GM20000 (cell line): ENCODE results near the gene CLIC4.

ENCODE experiments used
- DNase-seq: peaks from one replicate; pipeline ENCODE4 v3.0.0; 2012; ENCODE audit warnings: low spot score
- TF ChIP-seq, protein P1 (sequence below): IDR thresholded peaks from 2 replicates; pipeline ENCODE4 v1.5.1; 2012; ENCODE audit warnings: mild to moderate bottlenecking, control low read depth; ENCODE audit errors: extremely low read depth, missing control alignments

Gene CLIC4

GRCh38 chr1:24765308-24765988 lies 20.2 kb downstream of the CLIC4 start:
- DNase-seq = no peak

GRCh38 chr1:24767351-24767750 lies 22.1 kb downstream of the CLIC4 start:
- no peak for DNase-seq
- TF ChIP-seq, protein P1, sequence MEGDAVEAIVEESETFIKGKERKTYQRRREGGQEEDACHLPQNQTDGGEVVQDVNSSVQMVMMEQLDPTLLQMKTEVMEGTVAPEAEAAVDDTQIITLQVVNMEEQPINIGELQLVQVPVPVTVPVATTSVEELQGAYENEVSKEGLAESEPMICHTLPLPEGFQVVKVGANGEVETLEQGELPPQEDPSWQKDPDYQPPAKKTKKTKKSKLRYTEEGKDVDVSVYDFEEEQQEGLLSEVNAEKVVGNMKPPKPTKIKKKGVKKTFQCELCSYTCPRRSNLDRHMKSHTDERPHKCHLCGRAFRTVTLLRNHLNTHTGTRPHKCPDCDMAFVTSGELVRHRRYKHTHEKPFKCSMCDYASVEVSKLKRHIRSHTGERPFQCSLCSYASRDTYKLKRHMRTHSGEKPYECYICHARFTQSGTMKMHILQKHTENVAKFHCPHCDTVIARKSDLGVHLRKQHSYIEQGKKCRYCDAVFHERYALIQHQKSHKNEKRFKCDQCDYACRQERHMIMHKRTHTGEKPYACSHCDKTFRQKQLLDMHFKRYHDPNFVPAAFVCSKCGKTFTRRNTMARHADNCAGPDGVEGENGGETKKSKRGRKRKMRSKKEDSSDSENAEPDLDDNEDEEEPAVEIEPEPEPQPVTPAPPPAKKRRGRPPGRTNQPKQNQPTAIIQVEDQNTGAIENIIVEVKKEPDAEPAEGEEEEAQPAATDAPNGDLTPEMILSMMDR = no peak

More at GRCh38 chr1:24765308-24765988, 20.2 kb downstream of the CLIC4 start:
- TF ChIP-seq, protein P1 = no peak

DNA sequence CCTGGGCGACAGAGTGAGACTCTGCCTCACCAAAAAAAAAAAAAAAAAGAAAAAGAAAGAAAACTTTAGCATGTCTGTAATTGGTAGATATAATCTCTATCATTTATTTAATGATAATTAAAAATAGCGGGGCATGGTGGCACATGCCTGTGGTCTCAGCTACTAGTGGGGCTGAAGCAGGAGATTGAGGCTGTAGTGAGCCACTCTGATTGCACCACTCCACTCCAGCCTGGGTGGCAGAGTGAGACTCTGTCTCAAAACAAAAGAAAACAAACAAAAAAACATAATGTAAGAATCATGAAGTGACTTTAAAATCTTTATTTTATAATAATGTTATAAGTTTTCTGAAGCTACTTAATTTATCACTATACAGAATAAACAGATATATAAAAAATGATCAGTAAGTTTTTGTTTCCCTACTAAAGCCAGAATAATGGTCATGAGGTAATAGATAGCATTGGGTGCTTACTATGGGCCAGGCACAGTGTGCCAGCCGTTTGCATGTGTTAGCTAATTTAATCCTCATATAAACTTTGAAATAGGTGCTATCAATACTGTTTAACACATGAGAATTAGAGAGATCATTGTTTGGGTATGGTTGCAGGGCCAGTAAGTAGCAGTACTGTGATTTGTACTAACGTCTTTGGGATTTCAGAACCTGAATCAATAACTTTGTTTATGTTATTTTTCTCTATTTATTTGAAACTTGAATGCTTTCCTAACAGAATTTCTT lies 23.8 kb downstream of the CLIC4 start:
- TF ChIP-seq, protein P1 = no peak
- no peak for DNase-seq

GRCh38 chr1:24769656-24770651 lies 24.7 kb downstream of the CLIC4 start:
- DNase-seq = peak; percentile 53

DNA sequence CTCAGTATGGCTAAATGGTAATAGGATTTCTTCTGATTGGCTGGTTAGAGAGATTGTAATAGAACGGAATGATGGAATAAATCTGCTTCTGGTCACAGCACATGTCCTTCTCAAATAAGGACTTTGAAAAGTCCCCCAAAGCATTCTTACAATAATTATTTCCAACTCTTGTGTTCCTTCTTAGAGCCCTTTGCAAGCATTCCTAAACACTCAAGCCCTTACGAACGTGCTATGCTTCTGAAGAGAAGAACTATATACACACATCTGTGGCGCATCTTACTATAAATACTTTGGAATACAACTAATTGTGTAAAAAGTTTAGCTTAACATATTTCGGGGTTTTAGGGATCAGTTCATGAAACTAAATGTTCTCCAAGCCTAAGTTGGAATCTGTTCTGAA lies 25.6 kb downstream of the CLIC4 start:
- DNase-seq = no peak
- TF ChIP-seq, protein P1 = no peak

More at GRCh38 chr1:24769656-24770651, 24.7 kb downstream of the CLIC4 start:
- TF ChIP-seq, protein P1 = no peak

GRCh38 chr1:24771574-24771973 lies 26.3 kb downstream of the CLIC4 start:
- TF ChIP-seq, protein P1 = no peak
- no peak for DNase-seq
